Activated naive CD4-positive, alpha-beta T cell treated with anti-CD3 and anti-CD28 coated beads for 36 hours (primary cell): ENCODE data around the gene NUDT16L1. TPM values are rescaled to one million over a fixed set of nuclear protein-coding genes. Genes with fewer than 3 reads are reported as not detected.

Experiments
- CTCF ChIA-PET: fragments of 350-600 bp; sonication (Branson Sonifier 250); formaldehyde crosslinking; loops from one replicate; lab custom pipeline; 2021; ENCODE audit warnings: antibody characterized with exemption; lab: Charles Lee
- DNase-seq: peaks from one replicate; pipeline ENCODE4 v3.0.0-alpha.2; 2020
- H3K27ac Mint-ChIP-seq: one replicate; pipeline ENCODE4 v1.8.0; 2021; ENCODE audit warnings: mild to moderate bottlenecking, mixed read lengths
- H3K27me3 Mint-ChIP-seq: one replicate; pipeline ENCODE4 v1.8.0; 2021; ENCODE audit warnings: low read depth, mixed read lengths
- H3K36me3 Mint-ChIP-seq: one replicate; pipeline ENCODE4 v1.8.0; 2021; ENCODE audit warnings: low read depth, mixed read lengths
- H3K4me1 Mint-ChIP-seq: one replicate; pipeline ENCODE4 v1.8.0; 2021; ENCODE audit warnings: low read depth, mixed read lengths
- H3K4me3 Mint-ChIP-seq: one replicate; pipeline ENCODE4 v1.8.0; 2021; ENCODE audit warnings: mild to moderate bottlenecking, moderate library complexity, mixed read lengths
- H3K9me3 Mint-ChIP-seq: one replicate; pipeline ENCODE4 v1.8.0; 2021; ENCODE audit warnings: mixed read lengths
- intact Hi-C: fragments of 100-400 bp; cut with micrococcal nuclease; formaldehyde crosslinking; loops from one replicate; pipeline ENCODE4 v1.15.1; 2023
- microRNA-seq: library from miRNA; unstranded; fragments of <30 nt; microRNA quantifications from one replicate; pipeline ENCODE4 v1.2.0, GENCODE V29; 2022; ENCODE audit warnings: borderline microRNAs expressed, borderline replicate concordance
- total RNA-seq, 2 experiments: library from RNA; stranded (reverse); gene quantifications; one replicate each; pipeline ENCODE4 v1.2.3, GENCODE V29; 2021

Gene NUDT16L1
- total RNA-seq, 2 experiments from 2014 or later: 20.0 to 20.7 TPM

DNA sequence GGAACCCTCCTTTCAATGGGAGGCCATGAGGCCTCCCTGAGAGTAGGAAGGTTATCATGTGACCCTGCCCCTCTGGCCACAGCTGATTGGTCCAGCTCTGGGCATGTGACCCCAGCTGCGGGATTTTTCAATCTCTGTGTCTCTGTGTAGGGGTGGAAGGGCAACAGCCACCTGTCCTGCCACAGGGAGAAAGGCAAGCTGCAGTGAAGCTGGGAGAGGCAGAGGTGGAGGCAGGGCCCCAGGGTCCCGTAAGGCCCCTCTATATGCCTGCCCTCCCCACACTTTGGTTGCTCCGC, 51.9 kb downstream of the NUDT16L1 start:
- intact Hi-C loops: no loop called here
- Mint-ChIP-seq H3K9me3 (no peaks in the 10 kb centered on the region), H3K4me3 (no peak overlapping the region), H3K4me1 (peaks cover 24% of the 10 kb centered on the region), H3K27ac (no peak overlapping the region), H3K36me3 (no peaks in the 10 kb centered on the region), H3K27me3 (no peaks in the 10 kb centered on the region)
- no peak for DNase-seq
- CTCF ChIA-PET: interaction anchor here (0.8 kb wide), 1 partner anchor 17 kb away, joined by 3 read pairs; no protein-coding TSS in a partner anchor

Small RNA genes lying within 50 kb of the gene (microRNA-seq; reads per million reads assigned to microRNA genes)
- gene MIR6769A: not detected

Other genes starting within 250 kb of the NUDT16L1 start
- 10 to 100 TPM; 30.5 to 30.8 TPM for gene NMRAL1, start 218.9 kb upstream of the NUDT16L1 start, total RNA-seq
- gene HMOX2, start 217.2 kb upstream of the NUDT16L1 start, total RNA-seq: 10 to 100 TPM; 46.8 to 49.3 TPM
- 10 to 100 TPM; 31.9 to 35.7 TPM for gene CDIP1, start 154.8 kb upstream of the NUDT16L1 start, total RNA-seq
- under 1 TPM; 0.07 to 0.30 TPM for gene C16orf96, start 137.2 kb upstream of the NUDT16L1 start, total RNA-seq
- 1 to 10 TPM; 8.5 to 9.3 TPM for gene UBALD1, start 78.7 kb upstream of the NUDT16L1 start, total RNA-seq
- 10 to 100 TPM; 46.3 to 48.8 TPM for gene MGRN1, start 68.7 kb upstream of the NUDT16L1 start, total RNA-seq
- gene ANKS3, start 40.7 kb downstream of the NUDT16L1 start, total RNA-seq: 10 to 100 TPM in 1 of 2 experiments, 1 to 10 TPM in 1; 8.2 to 11.7 TPM
- gene DNAAF8, start 41.0 kb downstream of the NUDT16L1 start, total RNA-seq: under 1 TPM in 1 of 2 experiments, not detected in 1; 0.07 TPM
- 10 to 100 TPM in 1 of 2 experiments, 1 to 10 TPM in 1; 8.9 to 11.2 TPM for gene ZNF500, start 73.6 kb downstream of the NUDT16L1 start, total RNA-seq
- gene SEPTIN12, start 94.8 kb downstream of the NUDT16L1 start, total RNA-seq: not detected
- gene SMIM22, start 101.8 kb downstream of the NUDT16L1 start, total RNA-seq: not detected
- gene ROGDI, start 109.1 kb downstream of the NUDT16L1 start, total RNA-seq: 1 to 10 TPM; 2.0 to 4.0 TPM
- gene GLYR1, start 153.7 kb downstream of the NUDT16L1 start, total RNA-seq: 10 to 100 TPM; 62.2 to 65.0 TPM
- 10 to 100 TPM; 26.7 to 28.1 TPM for gene UBN1, start 153.9 kb downstream of the NUDT16L1 start, total RNA-seq
- under 1 TPM in 1 of 2 experiments, not detected in 1; 0.07 TPM for gene PPL, start 243.6 kb downstream of the NUDT16L1 start, total RNA-seq